Activated CD8-positive, alpha-beta memory T cell treated with anti-CD3 and anti-CD28 coated beads for 36 hours (primary cell): ENCODE results near the gene GRIN2A. TPM values are rescaled to one million over a fixed set of nuclear protein-coding genes. Genes with fewer than 3 reads are reported as not detected.

Source experiments
- CTCF ChIA-PET: fragments of 350-600 bp; sonication (Branson Sonifier 250); formaldehyde crosslinking; loops from one replicate; lab custom pipeline; 2021; ENCODE audit warnings: antibody characterized with exemption; lab: Charles Lee
- POLR2A ChIA-PET: fragments of 350-600 bp; sonication (Branson Sonifier 250); formaldehyde crosslinking; loops from one replicate; lab custom pipeline; 2021; ENCODE audit warnings: antibody characterized with exemption; lab: Charles Lee
- total RNA-seq, 2 experiments: library from RNA; stranded (reverse); gene quantifications; one replicate each; pipeline ENCODE4 v1.2.3, GENCODE V29; 2021

GRIN2A gene
- total RNA-seq, 2 experiments from 2014 or later: not detected

GRCh38 chr16:9946022-9946720 lies 236.1 kb downstream of the GRIN2A start:
- ChIA-PET POLR2A (no interaction called here), CTCF (no interaction called here)

GRCh38 chr16:9943121-9943520 lies 239.1 kb downstream of the GRIN2A start:
- POLR2A ChIA-PET: no interaction called here
- CTCF ChIA-PET: no interaction called here

GRCh38 chr16:9941245-9941644 lies 241.0 kb downstream of the GRIN2A start:
- CTCF ChIA-PET: no interaction called here
- POLR2A ChIA-PET: no interaction called here

DNA sequence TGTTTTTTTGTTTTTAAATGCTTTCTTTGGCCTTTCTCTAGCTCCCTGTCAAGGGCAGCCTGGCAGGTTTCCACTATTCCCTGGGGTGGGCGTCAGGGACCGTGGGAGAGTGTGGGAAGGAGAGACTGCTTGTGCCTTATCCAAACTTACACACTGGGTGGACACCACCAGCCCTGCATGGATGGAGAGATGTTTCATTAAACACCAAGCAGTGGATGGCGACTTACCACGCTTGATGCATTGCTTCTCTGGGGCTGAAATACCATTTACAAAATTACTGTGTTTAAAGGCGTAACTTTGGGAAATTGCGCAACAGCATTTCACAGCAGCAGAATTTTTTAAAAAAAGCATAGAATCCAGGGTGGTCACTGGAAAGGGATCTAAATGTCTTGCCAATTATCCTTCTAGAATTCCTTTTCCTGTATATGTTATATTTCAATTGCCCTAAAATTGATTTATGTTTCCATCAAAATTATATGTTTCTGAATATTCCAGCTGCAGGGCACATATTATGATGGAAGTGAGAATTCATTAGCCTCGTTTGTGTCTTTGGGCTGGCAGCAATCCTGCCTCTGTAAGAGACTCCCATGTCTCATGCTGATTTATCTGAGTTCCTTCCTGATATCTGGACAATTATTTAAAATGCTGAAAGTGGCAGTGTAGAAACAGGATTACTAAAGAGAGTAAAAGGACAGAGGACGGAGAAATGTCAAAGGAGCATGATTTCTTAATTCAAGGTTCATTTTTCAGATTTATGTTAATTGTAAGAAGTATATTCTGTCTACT lies 247.3 kb downstream of the GRIN2A start:
- POLR2A ChIA-PET: no interaction called here
- CTCF ChIA-PET: interaction anchor here (0.7 kb wide), 1 partner anchor 32 kb away, joined by 3 read pairs; no protein-coding TSS in a partner anchor

DNA sequence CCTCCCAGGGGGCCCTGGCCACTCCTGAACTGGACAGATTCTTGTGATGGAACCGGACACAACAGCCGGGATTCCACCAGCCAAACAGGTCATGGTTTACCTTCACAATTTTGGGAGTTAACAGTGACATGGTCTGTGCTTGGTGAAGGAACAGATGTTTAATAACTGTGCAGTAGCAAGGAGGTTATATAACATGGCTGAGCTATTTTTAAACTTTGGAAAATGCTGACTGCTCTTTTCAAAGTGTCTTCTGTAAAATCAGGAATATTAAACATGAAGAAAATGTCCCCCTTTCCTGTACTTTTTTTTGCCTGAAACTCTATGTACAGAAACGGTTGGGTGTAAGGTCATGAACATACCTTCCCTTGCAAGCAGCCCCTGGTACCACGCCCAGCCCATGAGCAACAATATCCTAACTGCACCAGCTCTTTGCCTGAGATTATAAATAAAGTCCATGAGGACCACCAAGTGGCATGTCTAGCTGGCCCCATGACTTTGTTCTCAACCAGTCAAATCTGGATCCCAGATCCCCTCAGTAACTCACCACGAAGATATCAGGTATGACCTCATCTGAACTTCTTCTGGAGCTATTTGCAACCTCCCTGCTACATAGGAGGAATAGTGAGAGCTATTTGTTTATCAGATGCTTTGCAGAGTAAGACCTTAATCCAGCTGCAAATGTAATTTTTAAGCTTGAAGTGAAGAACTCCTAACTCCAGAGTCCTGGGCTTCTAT lies 249.1 kb downstream of the GRIN2A start:
- POLR2A ChIA-PET: no interaction called here
- CTCF ChIA-PET: no interaction called here

- POLR2A ChIA-PET: no interaction called here
- CTCF ChIA-PET: no interaction called here
Observed at GRCh38 chr16:9932000-9932399, 250.2 kb downstream of the GRIN2A start.

DNA sequence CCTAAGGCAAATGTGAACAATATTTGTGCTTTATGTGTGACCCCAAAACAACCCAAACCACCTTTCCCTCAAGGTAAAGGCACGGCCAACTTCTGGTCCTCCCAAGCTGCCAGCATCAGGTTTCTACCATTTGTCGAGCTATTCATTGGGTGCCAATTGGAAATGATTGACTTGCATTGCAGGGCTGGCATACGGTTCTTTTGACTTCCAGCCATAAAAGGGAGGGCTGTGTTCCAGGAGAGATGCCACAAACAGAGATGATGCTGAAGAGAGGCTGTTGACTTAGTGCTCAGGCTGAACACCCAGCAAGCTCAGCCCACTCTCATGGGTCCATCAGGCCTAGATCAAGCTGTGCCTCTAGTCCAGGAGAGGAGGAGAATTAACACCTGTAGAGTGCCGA lies 252.4 kb downstream of the GRIN2A start:
- CTCF ChIA-PET: no interaction called here
- POLR2A ChIA-PET: no interaction called here

DNA sequence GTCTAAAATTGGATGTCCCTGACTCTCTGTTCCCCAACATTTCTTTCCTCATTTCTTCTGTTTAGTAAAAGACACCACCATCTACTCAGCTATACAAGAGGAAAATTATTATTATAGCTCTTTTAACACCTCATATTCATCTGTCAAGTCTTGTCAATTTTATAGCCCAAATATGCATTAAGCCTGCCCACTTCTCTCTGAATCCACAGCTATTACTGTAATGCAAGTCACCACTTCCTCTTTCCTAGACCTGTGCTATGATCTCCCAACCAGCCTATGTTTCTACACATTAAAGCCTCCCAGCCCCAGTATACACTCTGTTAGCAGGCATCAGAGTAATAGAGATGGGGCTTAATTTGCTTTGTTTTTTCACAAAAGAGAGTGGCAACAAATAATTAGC lies 252.9 kb downstream of the GRIN2A start:
- ChIA-PET POLR2A (no interaction called here), CTCF (no interaction called here)

DNA sequence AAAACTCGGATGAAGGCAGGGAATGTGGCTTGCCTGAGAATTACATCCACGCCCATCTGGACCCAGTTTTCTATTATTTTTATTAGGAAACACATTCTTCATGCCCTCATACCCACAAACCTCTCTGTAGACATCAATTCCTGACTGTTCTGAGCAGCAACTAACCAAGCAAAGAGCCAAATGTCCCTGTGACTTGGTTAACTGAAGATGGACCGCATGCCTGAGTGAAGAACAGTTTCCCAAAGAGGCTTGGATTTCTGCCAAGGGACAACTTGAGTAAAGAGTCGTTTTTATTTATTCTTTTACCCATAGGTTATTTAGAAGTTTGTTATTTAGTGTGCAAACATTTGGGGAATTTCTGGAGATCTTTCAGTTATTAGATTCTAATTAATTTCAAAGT lies 259.8 kb downstream of the GRIN2A start:
- CTCF ChIA-PET: no interaction called here
- POLR2A ChIA-PET: no interaction called here

DNA sequence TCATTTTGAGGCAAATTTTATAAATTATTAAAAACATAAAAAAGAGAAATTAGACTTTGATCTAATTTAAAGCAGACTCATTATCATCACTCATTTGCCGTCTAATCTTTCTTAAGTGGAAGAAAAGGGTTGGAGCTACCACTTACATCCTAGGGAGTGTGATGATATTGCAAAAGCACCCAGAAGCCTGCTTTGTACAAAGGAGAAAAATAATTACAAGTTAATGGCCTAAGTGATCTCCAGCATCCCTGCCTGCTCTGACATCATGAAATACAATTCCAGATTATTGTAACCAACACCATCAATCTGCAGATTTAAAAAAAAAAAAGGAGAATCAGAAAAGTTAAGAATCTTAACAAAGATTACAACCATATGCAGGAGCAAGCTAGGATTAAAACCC lies 260.2 kb downstream of the GRIN2A start:
- CTCF ChIA-PET: no interaction called here
- POLR2A ChIA-PET: no interaction called here

GRCh38 chr16:9919460-9919859 lies 262.8 kb downstream of the GRIN2A start:
- ChIA-PET CTCF (no interaction called here), POLR2A (no interaction called here)

- POLR2A ChIA-PET: no interaction called here
- CTCF ChIA-PET: no interaction called here
Observed at GRCh38 chr16:9917691-9918090, 264.5 kb downstream of the GRIN2A start.

DNA sequence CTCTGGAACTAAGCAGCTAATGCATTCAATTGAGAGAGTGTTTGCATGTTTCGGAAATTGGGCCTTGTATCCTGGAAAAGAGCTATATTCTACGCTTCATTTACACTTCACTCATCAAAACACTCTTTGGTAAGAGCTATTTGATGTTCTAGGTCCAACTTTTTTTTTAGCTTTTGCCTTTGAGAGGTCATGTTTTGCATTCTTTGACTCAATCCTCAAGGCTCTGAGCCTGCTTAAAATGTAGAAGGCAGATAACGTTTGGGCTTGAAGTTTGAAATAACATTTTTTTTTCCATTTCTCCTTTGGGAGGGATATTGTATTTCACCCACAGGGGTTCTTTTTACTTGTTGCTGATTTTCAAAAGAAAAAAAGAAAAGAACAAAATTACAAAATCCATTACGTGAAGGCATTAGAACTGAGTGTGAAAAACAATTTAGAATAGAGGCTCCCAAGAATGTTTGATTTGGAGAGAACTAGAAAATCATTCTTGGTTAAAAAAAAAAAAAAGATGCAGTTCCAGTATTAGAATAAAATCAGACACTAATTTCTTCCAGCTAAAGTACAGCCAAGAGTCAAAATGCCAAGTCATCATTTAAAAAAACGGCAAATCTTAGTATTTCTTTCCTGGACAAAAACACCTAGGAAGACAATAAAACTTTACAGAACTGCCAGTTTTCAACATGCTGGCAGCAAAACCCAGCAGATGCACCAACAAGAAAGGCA lies 268.5 kb downstream of the GRIN2A start:
- POLR2A ChIA-PET: no interaction called here
- CTCF ChIA-PET: no interaction called here

DNA sequence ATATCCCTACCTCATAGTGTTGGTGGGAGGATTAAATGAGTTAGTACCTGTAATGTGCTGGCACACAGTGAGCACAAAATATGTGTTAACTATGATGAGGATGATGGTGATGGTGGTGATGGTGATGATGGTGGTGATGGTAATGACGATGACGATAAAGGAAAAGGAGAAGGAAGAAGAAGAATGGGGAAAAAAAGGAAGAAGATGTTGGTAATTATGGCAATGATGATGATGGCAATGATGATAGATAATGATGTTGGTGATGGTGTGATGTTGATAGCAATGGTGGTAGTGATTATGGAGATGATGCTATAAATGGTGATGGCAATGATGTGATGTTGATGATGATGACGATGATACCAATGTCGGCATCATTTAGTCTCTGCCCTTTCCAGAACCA lies 270.2 kb downstream of the GRIN2A start:
- ChIA-PET POLR2A (no interaction called here), CTCF (no interaction called here)

- CTCF ChIA-PET: no interaction called here
- POLR2A ChIA-PET: no interaction called here
Observed at GRCh38 chr16:9911231-9911630, 271.0 kb downstream of the GRIN2A start.

- POLR2A ChIA-PET: no interaction called here
- CTCF ChIA-PET: no interaction called here
Observed at GRCh38 chr16:9909072-9909825, 273.0 kb downstream of the GRIN2A start.

DNA sequence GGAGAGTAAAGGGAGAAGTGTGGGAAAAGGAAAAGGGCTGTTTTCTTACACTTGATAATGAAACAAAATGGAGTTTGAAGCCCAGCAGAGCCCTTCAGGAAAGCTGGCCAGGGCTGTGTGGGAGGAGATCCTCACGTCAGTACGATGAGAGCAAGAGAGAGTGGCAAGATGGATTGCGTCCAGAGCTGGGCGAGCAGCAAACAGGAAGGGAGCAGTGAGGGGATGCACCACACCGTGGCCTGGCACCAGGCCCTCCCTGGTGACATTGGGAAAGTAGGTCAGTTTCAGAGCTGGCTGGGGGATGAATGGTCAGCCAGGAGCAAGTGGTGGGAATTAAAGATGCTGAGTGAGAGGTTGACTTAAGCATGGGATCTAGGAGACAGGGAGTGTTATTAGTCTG lies 273.6 kb downstream of the GRIN2A start:
- POLR2A ChIA-PET: no interaction called here
- CTCF ChIA-PET: no interaction called here

GRCh38 chr16:9907752-9908151 lies 274.5 kb downstream of the GRIN2A start:
- ChIA-PET CTCF (no interaction called here), POLR2A (no interaction called here)

- CTCF ChIA-PET: no interaction called here
- POLR2A ChIA-PET: no interaction called here
Observed at GRCh38 chr16:9906218-9906617, 276.0 kb downstream of the GRIN2A start.
